ENCODE data around the gene LIPC. TPM values are rescaled to one million over a fixed set of nuclear protein-coding genes. Genes with fewer than 3 reads are reported as not detected.

Gene LIPC
- total RNA-seq, 1 experiment from 2014 or later = not detected

DNA sequence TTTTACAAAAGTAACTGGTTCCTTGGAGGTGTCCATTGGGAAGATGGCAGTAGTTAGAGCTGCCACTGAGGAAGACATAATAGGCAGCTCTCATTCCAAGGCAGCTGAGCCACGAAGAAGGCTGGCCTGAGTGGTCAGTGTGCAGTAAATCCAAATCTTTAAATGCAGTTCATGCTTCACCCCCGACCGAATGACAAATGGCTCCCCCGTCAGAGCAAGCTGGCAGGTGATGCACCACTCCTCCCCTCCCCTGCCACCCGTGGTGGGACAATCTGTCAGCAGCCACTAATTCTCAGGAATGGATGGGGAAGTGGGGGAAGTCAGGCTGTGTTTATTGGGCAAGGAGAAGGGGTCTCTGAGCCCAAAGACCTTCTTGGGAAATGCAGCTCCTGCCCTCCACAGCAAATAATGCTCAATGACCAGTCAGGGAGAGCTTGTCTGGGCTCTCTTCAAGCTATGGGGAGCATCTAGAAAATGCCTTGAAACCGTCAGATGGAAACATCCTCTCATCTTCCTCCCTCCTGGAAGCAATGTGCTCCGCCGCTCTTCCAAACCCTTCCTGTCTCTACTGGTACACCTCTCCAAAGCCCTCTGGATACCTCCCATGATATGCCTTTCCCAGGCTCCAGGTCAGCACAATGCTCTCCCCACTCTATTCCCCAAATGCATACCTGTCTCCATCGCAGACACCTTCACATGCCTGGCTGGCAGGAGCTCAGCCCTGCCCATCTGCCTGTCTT, 65.4 kb downstream of the LIPC start:
- CTCF ChIA-PET = no interaction called here
- ATAC-seq (no peak), DNase-seq (ENCODE audit: low spot score) (no peak)
- Mint-ChIP-seq H3K36me3 (no peaks in the 10 kb centered on the region), H3K4me1 (0 out of 2 replicates have a peak, but pooled peaks cover 3% of the 10 kb centered on the region), H3K27me3 (ENCODE audit: low read depth) (no peaks in the 10 kb centered on the region), H3K4me3 (no peak overlapping the region), H3K9me3 (no peaks in the 10 kb centered on the region), H3K27ac (no peak overlapping the region)
- TF ChIP-seq, protein P1, sequence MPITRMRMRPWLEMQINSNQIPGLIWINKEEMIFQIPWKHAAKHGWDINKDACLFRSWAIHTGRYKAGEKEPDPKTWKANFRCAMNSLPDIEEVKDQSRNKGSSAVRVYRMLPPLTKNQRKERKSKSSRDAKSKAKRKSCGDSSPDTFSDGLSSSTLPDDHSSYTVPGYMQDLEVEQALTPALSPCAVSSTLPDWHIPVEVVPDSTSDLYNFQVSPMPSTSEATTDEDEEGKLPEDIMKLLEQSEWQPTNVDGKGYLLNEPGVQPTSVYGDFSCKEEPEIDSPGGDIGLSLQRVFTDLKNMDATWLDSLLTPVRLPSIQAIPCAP (CRISPR knock-in tag; IDR thresholded peaks at IDR 0.05) = no peak
- TF ChIP-seq TEAD1 (CRISPR knock-in tag; IDR thresholded peaks at IDR 0.05) (no peak), ZNF263 (CRISPR knock-in tag; IDR thresholded peaks at IDR 0.05; ENCODE audit: low read depth) (no peak), FOXJ3 (CRISPR knock-in tag; IDR thresholded peaks at IDR 0.05; ENCODE audit: borderline replicate concordance) (no peak), NR2C2 (CRISPR knock-in tag; IDR thresholded peaks at IDR 0.05) (no peak), GTF2I (CRISPR knock-in tag; conservative IDR thresholded peaks at IDR 0.05) (no peak), TCF7 (CRISPR knock-in tag; IDR thresholded peaks at IDR 0.05; ENCODE audit: low read depth) (no peak), ATF1 (CRISPR knock-in tag; IDR thresholded peaks at IDR 0.05) (no peak), IRF2 (CRISPR knock-in tag; IDR thresholded peaks at IDR 0.05; ENCODE audit: borderline replicate concordance, low read depth) (no peak)
- TF ChIP-seq, protein P2, sequence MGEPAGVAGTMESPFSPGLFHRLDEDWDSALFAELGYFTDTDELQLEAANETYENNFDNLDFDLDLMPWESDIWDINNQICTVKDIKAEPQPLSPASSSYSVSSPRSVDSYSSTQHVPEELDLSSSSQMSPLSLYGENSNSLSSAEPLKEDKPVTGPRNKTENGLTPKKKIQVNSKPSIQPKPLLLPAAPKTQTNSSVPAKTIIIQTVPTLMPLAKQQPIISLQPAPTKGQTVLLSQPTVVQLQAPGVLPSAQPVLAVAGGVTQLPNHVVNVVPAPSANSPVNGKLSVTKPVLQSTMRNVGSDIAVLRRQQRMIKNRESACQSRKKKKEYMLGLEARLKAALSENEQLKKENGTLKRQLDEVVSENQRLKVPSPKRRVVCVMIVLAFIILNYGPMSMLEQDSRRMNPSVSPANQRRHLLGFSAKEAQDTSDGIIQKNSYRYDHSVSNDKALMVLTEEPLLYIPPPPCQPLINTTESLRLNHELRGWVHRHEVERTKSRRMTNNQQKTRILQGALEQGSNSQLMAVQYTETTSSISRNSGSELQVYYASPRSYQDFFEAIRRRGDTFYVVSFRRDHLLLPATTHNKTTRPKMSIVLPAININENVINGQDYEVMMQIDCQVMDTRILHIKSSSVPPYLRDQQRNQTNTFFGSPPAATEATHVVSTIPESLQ (CRISPR knock-in tag; IDR thresholded peaks at IDR 0.05) = no peak
- TF ChIP-seq, protein P3, sequence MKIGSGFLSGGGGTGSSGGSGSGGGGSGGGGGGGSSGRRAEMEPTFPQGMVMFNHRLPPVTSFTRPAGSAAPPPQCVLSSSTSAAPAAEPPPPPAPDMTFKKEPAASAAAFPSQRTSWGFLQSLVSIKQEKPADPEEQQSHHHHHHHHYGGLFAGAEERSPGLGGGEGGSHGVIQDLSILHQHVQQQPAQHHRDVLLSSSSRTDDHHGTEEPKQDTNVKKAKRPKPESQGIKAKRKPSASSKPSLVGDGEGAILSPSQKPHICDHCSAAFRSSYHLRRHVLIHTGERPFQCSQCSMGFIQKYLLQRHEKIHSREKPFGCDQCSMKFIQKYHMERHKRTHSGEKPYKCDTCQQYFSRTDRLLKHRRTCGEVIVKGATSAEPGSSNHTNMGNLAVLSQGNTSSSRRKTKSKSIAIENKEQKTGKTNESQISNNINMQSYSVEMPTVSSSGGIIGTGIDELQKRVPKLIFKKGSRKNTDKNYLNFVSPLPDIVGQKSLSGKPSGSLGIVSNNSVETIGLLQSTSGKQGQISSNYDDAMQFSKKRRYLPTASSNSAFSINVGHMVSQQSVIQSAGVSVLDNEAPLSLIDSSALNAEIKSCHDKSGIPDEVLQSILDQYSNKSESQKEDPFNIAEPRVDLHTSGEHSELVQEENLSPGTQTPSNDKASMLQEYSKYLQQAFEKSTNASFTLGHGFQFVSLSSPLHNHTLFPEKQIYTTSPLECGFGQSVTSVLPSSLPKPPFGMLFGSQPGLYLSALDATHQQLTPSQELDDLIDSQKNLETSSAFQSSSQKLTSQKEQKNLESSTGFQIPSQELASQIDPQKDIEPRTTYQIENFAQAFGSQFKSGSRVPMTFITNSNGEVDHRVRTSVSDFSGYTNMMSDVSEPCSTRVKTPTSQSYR (CRISPR knock-in tag; IDR thresholded peaks at IDR 0.05) = no peak
- TF ChIP-seq, protein P4, sequence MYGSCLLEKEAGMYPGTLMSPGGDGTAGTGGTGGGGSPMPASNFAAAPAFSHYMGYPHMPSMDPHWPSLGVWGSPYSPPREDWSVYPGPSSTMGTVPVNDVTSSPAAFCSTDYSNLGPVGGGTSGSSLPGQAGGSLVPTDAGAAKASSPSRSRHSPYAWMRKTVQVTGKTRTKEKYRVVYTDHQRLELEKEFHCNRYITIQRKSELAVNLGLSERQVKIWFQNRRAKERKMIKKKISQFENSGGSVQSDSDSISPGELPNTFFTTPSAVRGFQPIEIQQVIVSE (CRISPR knock-in tag; IDR thresholded peaks at IDR 0.05; ENCODE audit: borderline replicate concordance) = no peak
- POLR2A ChIA-PET = no interaction called here

DNA sequence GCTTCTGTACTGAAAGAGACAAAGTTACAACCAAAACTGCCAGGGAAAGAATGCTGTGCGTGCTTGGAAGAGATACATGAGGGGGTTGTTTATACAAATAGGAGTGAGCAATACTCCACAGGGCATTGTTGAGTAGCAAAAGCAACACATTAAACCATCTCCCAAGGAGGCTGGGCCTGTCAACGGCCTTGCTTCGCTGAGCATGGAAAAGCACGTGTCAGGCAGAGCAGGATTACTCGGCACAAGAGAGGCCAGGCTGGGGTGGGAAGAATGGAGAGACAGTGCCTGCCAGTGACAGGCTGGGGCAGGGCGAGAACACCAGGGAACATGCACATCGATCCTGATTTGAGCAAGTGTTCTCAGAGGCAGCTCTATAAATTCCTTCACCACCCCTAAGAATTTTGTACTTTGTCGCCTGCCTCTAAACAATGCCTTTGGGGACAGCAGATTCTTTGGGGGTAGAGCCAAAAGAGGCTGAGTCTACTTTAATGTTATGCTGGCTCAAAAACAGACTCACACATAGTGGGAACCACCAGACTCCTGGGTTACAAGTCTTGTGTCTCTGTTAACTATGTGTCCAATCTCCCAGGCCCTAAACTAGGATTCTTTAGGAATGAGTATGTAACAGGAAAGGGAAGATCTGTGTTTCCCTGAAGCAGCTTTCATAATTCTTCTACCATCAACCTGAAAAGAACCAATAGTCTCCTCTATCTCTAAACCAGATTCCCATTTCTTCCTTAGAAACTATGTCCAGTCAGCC, 67.2 kb downstream of the LIPC start:
- CTCF ChIA-PET = no interaction called here
- POLR2A ChIA-PET = interaction anchor here (0.6 kb wide), 1 partner anchor 169 kb away, joined by 3 read pairs; no protein-coding TSS in a partner anchor
- H3K27me3 Mint-ChIP-seq (ENCODE audit: low read depth) = no peaks in the 10 kb centered on the region
- no peak for ATAC-seq
- H3K4me1 Mint-ChIP-seq = 0 out of 2 replicates have a peak, but pooled peaks cover 3% of the 10 kb centered on the region
- no peaks in the 10 kb centered on the region for H3K36me3 Mint-ChIP-seq
- DNase-seq (ENCODE audit: low spot score) = no peak
- no peak overlapping the region for H3K27ac Mint-ChIP-seq
- TF ChIP-seq, protein P5, sequence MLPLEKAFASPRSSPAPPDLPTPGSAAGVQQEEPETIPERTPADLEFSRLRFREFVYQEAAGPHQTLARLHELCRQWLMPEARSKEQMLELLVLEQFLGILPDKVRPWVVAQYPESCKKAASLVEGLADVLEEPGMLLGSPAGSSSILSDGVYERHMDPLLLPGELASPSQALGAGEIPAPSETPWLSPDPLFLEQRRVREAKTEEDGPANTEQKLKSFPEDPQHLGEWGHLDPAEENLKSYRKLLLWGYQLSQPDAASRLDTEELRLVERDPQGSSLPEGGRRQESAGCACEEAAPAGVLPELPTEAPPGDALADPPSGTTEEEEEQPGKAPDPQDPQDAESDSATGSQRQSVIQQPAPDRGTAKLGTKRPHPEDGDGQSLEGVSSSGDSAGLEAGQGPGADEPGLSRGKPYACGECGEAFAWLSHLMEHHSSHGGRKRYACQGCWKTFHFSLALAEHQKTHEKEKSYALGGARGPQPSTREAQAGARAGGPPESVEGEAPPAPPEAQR (CRISPR knock-in tag; IDR thresholded peaks at IDR 0.05) = no peak
- TF ChIP-seq FOXK1 (CRISPR knock-in tag; IDR thresholded peaks at IDR 0.05) (no peak), ESRRA (CRISPR knock-in tag; IDR thresholded peaks at IDR 0.05; ENCODE audit: borderline replicate concordance) (no peak), FOXP1 (CRISPR knock-in tag; IDR thresholded peaks at IDR 0.05; ENCODE audit: borderline replicate concordance) (no peak), IRF2 (CRISPR knock-in tag; IDR thresholded peaks at IDR 0.05; ENCODE audit: borderline replicate concordance, low read depth) (no peak), SMAD4 (CRISPR knock-in tag; IDR thresholded peaks at IDR 0.05) (no peak)
- TF ChIP-seq, protein P6, sequence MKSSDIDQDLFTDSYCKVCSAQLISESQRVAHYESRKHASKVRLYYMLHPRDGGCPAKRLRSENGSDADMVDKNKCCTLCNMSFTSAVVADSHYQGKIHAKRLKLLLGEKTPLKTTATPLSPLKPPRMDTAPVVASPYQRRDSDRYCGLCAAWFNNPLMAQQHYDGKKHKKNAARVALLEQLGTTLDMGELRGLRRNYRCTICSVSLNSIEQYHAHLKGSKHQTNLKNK (CRISPR knock-in tag; IDR thresholded peaks at IDR 0.05) = no peak
- TF ChIP-seq, protein P7, sequence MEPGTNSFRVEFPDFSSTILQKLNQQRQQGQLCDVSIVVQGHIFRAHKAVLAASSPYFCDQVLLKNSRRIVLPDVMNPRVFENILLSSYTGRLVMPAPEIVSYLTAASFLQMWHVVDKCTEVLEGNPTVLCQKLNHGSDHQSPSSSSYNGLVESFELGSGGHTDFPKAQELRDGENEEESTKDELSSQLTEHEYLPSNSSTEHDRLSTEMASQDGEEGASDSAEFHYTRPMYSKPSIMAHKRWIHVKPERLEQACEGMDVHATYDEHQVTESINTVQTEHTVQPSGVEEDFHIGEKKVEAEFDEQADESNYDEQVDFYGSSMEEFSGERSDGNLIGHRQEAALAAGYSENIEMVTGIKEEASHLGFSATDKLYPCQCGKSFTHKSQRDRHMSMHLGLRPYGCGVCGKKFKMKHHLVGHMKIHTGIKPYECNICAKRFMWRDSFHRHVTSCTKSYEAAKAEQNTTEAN (CRISPR knock-in tag; IDR thresholded peaks at IDR 0.05) = no peak
- no peak overlapping the region for H3K4me3 Mint-ChIP-seq
- H3K9me3 Mint-ChIP-seq = no peaks in the 10 kb centered on the region
